ENCODE results near the gene PRDM15. TPM values are rescaled to one million over a fixed set of nuclear protein-coding genes. Genes with fewer than 3 reads are reported as not detected.

The PRDM15 gene
- polyA plus RNA-seq, 1 experiment, result 5.1 TPM

DNA sequence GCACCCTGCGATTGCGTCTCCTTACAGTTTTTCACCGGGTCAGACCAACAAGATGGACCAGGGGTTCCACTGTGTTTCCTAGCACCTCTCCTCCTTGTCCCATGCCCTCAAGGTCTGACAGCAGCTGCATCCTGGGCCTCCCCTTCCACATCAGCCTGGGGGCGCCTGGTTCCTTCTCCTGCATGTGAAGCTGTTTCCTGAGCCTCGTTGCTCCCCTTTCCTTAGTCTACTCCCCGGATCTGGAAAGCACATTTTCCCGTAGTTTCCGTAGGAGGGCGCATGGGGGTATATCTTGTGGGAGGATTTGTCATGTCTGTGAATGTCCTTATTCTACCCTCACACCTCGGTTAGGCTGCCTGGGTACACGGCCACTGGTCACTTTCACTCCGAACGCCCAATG, 6.1 kb downstream of the PRDM15 start:
- Histone ChIP-seq H3K9me3 (ENCODE audit: control insufficient read depth, insufficient read depth, low read length) (no peaks in the 10 kb centered on the region), H3K27me3 (ENCODE audit: control insufficient read depth, insufficient read depth, low read length) (no peaks in the 10 kb centered on the region), H3K4me3 (ENCODE audit: low read depth, low read length) (no peak overlapping the region), H3K27ac (ENCODE audit: low read depth, low read length) (no peak overlapping the region)
- DNase-seq (ENCODE audit: low read depth, low spot score), result no peak
- CTCF ChIA-PET, result no interaction called here
- TF ChIP-seq, protein P1, sequence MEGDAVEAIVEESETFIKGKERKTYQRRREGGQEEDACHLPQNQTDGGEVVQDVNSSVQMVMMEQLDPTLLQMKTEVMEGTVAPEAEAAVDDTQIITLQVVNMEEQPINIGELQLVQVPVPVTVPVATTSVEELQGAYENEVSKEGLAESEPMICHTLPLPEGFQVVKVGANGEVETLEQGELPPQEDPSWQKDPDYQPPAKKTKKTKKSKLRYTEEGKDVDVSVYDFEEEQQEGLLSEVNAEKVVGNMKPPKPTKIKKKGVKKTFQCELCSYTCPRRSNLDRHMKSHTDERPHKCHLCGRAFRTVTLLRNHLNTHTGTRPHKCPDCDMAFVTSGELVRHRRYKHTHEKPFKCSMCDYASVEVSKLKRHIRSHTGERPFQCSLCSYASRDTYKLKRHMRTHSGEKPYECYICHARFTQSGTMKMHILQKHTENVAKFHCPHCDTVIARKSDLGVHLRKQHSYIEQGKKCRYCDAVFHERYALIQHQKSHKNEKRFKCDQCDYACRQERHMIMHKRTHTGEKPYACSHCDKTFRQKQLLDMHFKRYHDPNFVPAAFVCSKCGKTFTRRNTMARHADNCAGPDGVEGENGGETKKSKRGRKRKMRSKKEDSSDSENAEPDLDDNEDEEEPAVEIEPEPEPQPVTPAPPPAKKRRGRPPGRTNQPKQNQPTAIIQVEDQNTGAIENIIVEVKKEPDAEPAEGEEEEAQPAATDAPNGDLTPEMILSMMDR (IDR thresholded peaks at IDR 0.05; ENCODE audit: low read depth, low read length), result no peak
- POLR2A ChIA-PET, result no interaction called here

DNA sequence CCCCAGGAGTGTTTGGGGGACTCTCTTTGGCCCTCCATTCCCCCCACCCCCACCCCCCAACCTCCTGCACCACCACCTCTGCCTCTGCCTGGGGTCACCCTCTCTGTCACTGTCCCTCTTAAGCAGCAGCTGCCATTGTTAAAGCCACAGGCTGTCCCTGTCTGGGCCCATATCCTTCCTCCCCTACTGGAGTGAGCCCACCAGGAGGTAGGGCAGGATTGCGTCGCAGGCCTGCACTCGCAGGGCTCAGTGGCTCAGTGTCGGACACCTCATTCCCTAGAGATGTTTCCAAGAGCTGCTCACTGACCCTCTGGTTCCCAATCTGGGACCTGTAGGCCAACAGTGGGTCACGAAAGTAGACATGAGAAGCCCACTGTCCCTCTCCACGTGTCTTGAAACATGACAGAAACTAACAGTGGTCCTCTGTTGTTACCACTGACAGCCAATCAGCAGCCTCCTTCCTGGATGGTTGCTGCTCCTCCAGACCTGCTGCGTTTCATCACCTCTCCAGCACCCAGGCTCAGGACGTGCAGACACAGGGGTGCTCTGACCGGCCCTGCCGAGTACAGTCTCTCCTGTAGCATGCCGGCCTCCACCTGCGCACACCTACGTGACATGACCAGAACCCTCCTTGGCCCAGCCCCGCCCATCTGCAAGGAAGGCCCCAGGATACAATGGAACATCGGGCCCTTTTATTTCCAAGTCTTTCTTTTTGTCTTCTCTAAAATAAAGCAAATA, 7.7 kb downstream of the PRDM15 start:
- H3K4me3 ChIP-seq (ENCODE audit: low read depth, low read length), result no peak overlapping the region
- TF ChIP-seq, protein P1 (IDR thresholded peaks at IDR 0.05; ENCODE audit: low read depth, low read length), result no peak
- H3K27me3 ChIP-seq (ENCODE audit: control insufficient read depth, insufficient read depth, low read length), result no peaks in the 10 kb centered on the region
- CTCF ChIA-PET, result interaction anchor here (0.8 kb wide), 1 partner anchor 55 kb away, joined by 3 read pairs; no protein-coding TSS in a partner anchor
- H3K9me3 ChIP-seq (ENCODE audit: control insufficient read depth, insufficient read depth, low read length), result no peaks in the 10 kb centered on the region
- H3K27ac ChIP-seq (ENCODE audit: low read depth, low read length), result no peak overlapping the region
- DNase-seq (ENCODE audit: low read depth, low spot score), result no peak
- POLR2A ChIA-PET, result no interaction called here

DNA sequence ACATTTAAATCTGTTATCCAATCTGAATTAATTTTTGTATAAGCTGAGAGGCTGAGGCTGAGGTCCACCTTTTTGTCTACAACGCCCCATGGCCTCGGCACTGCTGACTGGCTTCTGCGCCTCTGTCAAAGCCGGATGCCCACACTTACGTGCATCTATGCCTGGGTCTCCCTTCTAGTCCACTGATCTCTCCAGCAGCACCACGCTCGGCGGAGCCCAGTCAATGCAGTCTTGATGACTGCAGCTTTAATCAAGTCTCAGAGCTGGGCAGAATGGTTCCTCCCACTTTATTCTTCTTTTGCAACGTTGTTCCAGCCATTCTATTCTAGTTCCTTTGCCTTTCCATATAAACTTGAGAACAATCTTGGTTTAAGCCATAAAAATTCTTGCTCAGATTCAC, 9.4 kb downstream of the PRDM15 start:
- Histone ChIP-seq H3K27me3 (ENCODE audit: control insufficient read depth, insufficient read depth, low read length) (no peaks in the 10 kb centered on the region), H3K9me3 (ENCODE audit: control insufficient read depth, insufficient read depth, low read length) (no peaks in the 10 kb centered on the region), H3K27ac (ENCODE audit: low read depth, low read length) (no peak overlapping the region), H3K4me3 (ENCODE audit: low read depth, low read length) (no peak overlapping the region)
- TF ChIP-seq, protein P1 (IDR thresholded peaks at IDR 0.05; ENCODE audit: low read depth, low read length), result no peak
- ChIA-PET POLR2A (no interaction called here), CTCF (interaction anchor here (1.2 kb wide), 1 partner anchor 53 kb away, joined by 3 read pairs; no protein-coding TSS in a partner anchor)
- no peak for DNase-seq (ENCODE audit: low read depth, low spot score)

DNA sequence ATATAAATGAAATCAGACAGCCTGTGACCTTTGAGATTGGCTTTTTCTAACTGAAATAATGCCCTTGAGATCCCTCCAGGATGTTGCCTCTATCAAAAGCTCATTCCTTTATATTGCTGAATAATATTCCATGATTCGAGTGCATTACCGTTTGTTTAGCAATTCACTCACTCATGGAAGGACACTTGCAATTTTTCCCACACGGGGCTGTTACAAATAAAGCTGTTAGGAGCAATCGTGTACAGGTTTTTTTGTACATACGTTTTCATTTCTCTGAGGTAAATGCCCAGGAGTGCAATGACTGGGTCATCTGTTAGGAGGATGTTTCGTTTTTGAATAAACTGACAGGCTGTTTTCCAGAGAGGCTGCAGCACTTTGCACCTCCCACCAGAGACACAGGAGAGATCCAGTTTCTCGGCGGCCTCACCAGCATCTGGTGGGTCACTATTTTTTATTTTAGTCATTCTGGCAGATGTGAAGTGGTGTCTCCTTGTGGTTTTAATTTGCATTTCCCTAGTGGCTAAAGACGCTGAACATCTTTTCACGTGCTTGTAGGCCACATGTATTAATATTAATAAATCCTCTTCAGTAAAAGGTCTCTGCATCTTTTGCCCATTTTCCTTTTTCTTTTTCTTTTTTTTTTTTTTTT, 11.0 kb downstream of the PRDM15 start:
- Histone ChIP-seq H3K9me3 (ENCODE audit: control insufficient read depth, insufficient read depth, low read length) (no peaks in the 10 kb centered on the region), H3K4me3 (ENCODE audit: low read depth, low read length) (no peak overlapping the region), H3K27me3 (ENCODE audit: control insufficient read depth, insufficient read depth, low read length) (no peaks in the 10 kb centered on the region), H3K27ac (ENCODE audit: low read depth, low read length) (no peak overlapping the region)
- DNase-seq (ENCODE audit: low read depth, low spot score), result no peak
- TF ChIP-seq, protein P1 (IDR thresholded peaks at IDR 0.05; ENCODE audit: low read depth, low read length), result no peak
- CTCF ChIA-PET, result interaction anchor here (0.7 kb wide), 1 partner anchor 16 kb away, joined by 3 read pairs; no protein-coding TSS in a partner anchor
- POLR2A ChIA-PET, result interaction anchor here (0.6 kb wide), 1 partner anchor 51 kb away, joined by 4 read pairs; no protein-coding TSS in a partner anchor

DNA sequence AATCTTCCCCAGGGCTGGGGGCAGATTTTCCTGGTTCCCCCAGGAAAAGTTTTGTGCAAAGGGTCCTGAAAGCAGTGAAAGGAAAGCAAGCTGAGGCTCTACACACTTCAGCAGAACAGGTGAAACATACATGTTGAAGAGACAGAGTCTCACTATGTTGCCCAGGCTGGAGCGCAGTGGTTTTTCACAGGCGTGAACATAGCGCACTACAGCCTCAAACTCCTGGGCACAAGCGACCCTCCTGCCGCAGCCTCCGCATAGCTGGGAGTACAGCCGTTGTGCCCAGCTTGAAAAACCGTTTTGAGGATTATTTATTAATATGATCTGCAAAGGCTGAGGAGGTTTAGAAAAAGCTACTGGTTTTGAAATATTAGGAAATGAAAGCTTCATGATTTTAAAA, 11.8 kb downstream of the PRDM15 start:
- ChIA-PET CTCF (interaction anchor here (1.8 kb wide), 1 partner anchor 50 kb away, joined by 5 read pairs; no protein-coding TSS in a partner anchor), POLR2A (no interaction called here)
- TF ChIP-seq, protein P1 (IDR thresholded peaks at IDR 0.05; ENCODE audit: low read depth, low read length), result no peak
- no peaks in the 10 kb centered on the region for H3K9me3 ChIP-seq (ENCODE audit: control insufficient read depth, insufficient read depth, low read length)
- no peak overlapping the region for H3K27ac ChIP-seq (ENCODE audit: low read depth, low read length)
- no peak overlapping the region for H3K4me3 ChIP-seq (ENCODE audit: low read depth, low read length)
- DNase-seq (ENCODE audit: low read depth, low spot score), result no peak
- no peaks in the 10 kb centered on the region for H3K27me3 ChIP-seq (ENCODE audit: control insufficient read depth, insufficient read depth, low read length)
